ENCODE data around the gene USH2A.

DNA sequence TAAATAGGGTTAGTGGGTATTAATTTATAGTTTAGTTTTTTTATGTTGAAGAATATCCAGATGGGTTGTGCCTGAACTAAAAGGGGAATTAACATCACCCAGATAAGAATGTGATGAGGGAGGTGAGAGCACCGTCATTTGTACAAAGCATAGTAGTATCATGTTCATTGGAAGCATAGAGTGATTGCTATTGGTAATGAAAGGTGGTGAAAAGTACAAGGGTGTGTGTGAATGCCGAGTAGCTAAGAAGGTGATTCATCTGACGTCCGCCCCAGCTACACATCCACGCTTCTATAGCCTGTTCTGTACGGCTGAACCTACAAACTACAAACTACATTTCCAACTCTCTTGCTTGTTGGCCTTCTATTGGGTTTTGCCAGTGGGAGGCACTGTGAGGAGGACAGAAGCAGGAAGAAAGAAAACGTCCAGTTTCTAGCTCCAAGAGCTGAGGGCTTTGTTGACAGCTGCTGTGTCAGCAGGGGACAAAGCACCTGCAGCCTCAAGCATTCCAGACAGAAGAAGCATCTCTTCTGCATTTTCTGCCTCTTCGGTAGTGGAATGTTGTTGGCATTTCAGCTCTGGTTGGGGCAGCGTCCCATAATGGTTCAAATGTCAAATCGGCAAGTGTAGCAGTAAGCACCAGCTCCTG lies 451.3 kb downstream of the USH2A start:
- no peak for TF ChIP-seq POLR2A (IDR thresholded peaks at IDR 0.05; ENCODE audit: low read length)
- no peak for TF ChIP-seq GATA1 (IDR thresholded peaks at IDR 0.05; ENCODE audit: low read depth, low read length)
